Astrocyte (in vitro differentiated cells and primary cell): ENCODE results near the gene RAB40C. TPM values are rescaled to one million over a fixed set of nuclear protein-coding genes. Genes with fewer than 3 reads are reported as not detected.

Experiments used
- DNase-seq: peaks from one replicate; pipeline ENCODE4 v3.0.0-alpha.2; 2010; ENCODE audit warnings: low read depth
- FAIRE-seq: peaks from 2 replicates; lab custom pipeline; 2011; peaks lifted over from hg19 to GRCh38; lab: Jason Lieb, UNC
- H2AFZ ChIP-seq: 2 replicates; pipeline ENCODE4 v1.6.0; 2012; ENCODE audit warnings: low read depth, low read length, inconsistent platforms
- H3K27ac ChIP-seq: 2 replicates; pipeline ENCODE4 v1.5.1; 2011; ENCODE audit warnings: low read depth, low read length, inconsistent platforms
- H3K27me3 ChIP-seq: 2 replicates; pipeline ENCODE4 v1.6.0; 2011; ENCODE audit warnings: low read length, inconsistent platforms; ENCODE audit not compliant: insufficient read depth
- H3K36me3 ChIP-seq: 2 replicates; pipeline ENCODE4 v1.5.1; 2011; ENCODE audit warnings: low read length, inconsistent platforms; ENCODE audit not compliant: insufficient read depth
- H3K4me1 ChIP-seq: 2 replicates; pipeline ENCODE4 v1.5.1; 2011; ENCODE audit warnings: low read length, inconsistent platforms; ENCODE audit not compliant: insufficient read depth
- H3K4me2 ChIP-seq: 2 replicates; pipeline ENCODE4 v1.6.0; 2012; ENCODE audit warnings: low read length, inconsistent platforms
- H3K4me3 ChIP-seq: 2 replicates; pipeline ENCODE4 v1.5.1; 2011; ENCODE audit warnings: low read depth, mild to moderate bottlenecking, low read length, inconsistent platforms; ENCODE audit not compliant: insufficient read depth
- H3K79me2 ChIP-seq: 2 replicates; pipeline ENCODE4 v1.6.0; 2012; ENCODE audit warnings: mild to moderate bottlenecking, low read length, inconsistent platforms; ENCODE audit not compliant: insufficient read depth
- H3K9ac ChIP-seq: 2 replicates; pipeline ENCODE4 v1.6.0; 2012; ENCODE audit warnings: mild to moderate bottlenecking, low read length, inconsistent platforms
- H3K9me3 ChIP-seq: 2 replicates; pipeline ENCODE4 v1.5.1; 2012; ENCODE audit warnings: low read depth, mild to moderate bottlenecking, low read length, inconsistent platforms; ENCODE audit not compliant: insufficient read depth
- H4K20me1 ChIP-seq: 2 replicates; pipeline ENCODE4 v1.6.0; 2012; ENCODE audit warnings: low read length, inconsistent platforms; ENCODE audit not compliant: insufficient read depth
- H3K27ac Mint-ChIP-seq: one replicate; pipeline ENCODE4 v1.8.0; 2021; ENCODE audit warnings: mild to moderate bottlenecking, mixed read lengths; ENCODE audit not compliant: unreplicated experiment
- H3K27me3 Mint-ChIP-seq: one replicate; pipeline ENCODE4 v1.8.0; 2021; ENCODE audit warnings: low read depth, mixed read lengths; ENCODE audit not compliant: unreplicated experiment
- H3K36me3 Mint-ChIP-seq: one replicate; pipeline ENCODE4 v1.8.0; 2021; ENCODE audit warnings: low read depth, mixed read lengths; ENCODE audit not compliant: unreplicated experiment
- H3K4me1 Mint-ChIP-seq: one replicate; pipeline ENCODE4 v1.8.0; 2021; ENCODE audit warnings: low read depth, mixed read lengths; ENCODE audit not compliant: unreplicated experiment
- H3K4me3 Mint-ChIP-seq: one replicate; pipeline ENCODE4 v1.8.0; 2021; ENCODE audit warnings: mild to moderate bottlenecking, moderate library complexity, mixed read lengths; ENCODE audit not compliant: unreplicated experiment
- H3K9me3 Mint-ChIP-seq: one replicate; pipeline ENCODE4 v1.8.0; 2021; ENCODE audit warnings: mild to moderate bottlenecking, mixed read lengths; ENCODE audit not compliant: unreplicated experiment
- CTCF ChIP-seq: IDR thresholded peaks from 2 replicates; pipeline ENCODE4 v1.5.1; 2011; ENCODE audit warnings: low read depth, mild to moderate bottlenecking, inconsistent platforms, low read length, moderate library complexity; ENCODE audit not compliant: insufficient read depth
- EZH2 ChIP-seq: IDR thresholded peaks from 2 replicates; pipeline ENCODE4 v1.6.1; 2012; ENCODE audit warnings: mild to moderate bottlenecking, low read length, inconsistent platforms; ENCODE audit not compliant: insufficient read depth
- total RNA-seq: library from RNA; stranded (reverse); gene quantifications from 2 replicates; pipeline ENCODE4 v1.2.1, GENCODE V29; 2021

RAB40C gene
- total RNA-seq, 1 donor from 2014 or later, result 13.0 TPM

DNA sequence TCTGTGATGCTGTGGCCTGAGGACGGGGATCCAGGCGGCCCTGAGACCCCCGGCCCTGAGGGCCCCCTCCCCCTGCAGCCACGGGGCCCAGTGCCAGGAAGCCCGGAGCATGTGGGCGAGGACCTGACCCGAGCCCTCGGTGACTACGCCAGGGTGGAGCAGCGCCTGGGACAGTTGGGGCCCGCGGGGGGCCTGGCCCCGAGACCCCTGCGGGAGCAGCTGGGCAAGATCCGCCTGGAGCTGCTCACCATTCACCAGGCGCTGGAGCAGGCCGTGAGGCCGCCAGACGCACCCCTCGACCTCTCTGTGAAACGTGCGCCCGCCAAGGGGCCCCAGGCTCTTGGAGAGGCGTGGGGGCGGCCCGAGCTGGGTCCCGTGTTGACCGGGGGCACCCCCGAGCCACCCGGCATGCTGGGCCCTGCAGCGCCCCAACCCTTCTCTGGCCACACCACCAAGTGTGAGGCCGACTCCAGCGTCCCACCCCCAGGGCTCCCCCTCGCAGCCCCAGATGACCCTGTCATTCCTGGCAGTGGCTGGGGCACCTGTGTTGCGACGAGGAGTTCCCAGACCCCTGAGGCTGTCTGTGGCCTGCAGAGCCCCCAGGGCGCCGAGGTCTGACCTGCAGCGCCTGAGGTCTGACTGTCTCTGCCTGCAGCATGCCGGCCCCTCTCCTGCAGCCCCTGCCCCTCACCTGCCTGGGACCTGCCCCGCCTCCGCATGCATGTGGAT is 25.0 kb upstream of the RAB40C start:
- Histone ChIP-seq H3K4me2 (no peak overlapping the region), H4K20me1 (no peaks in the 10 kb centered on the region), H3K9me3 (no peaks in the 10 kb centered on the region), H3K4me1 (peaks cover 12% of the 10 kb centered on the region), H3K27me3 (peaks cover 12% of the 10 kb centered on the region), H3K27ac (no peak overlapping the region), H3K79me2 (peaks cover under 1% of the 10 kb centered on the region), H3K4me3 (no peak overlapping the region), H3K9ac (no peak overlapping the region), H3K36me3 (no peaks in the 10 kb centered on the region), H2AFZ (no peak overlapping the region)
- H3K4me1 Mint-ChIP-seq, result peaks cover 3% of the 10 kb centered on the region
- no peaks in the 10 kb centered on the region for H3K36me3 Mint-ChIP-seq
- TF ChIP-seq CTCF, result no peak
- no peak for TF ChIP-seq EZH2
- FAIRE-seq, result no peak
- H3K27ac Mint-ChIP-seq, result no peak overlapping the region
- peaks cover 7% of the 10 kb centered on the region for H3K27me3 Mint-ChIP-seq
- H3K4me3 Mint-ChIP-seq, result no peak overlapping the region
- no peak for DNase-seq
- no peaks in the 10 kb centered on the region for H3K9me3 Mint-ChIP-seq

- Histone ChIP-seq H3K27me3 (peaks cover 11% of the 10 kb centered on the region), H4K20me1 (peaks cover 1% of the 10 kb centered on the region), H3K4me2 (no peak overlapping the region), H3K4me3 (no peak overlapping the region), H3K9me3 (no peaks in the 10 kb centered on the region), H2AFZ (no peak overlapping the region), H3K36me3 (no peaks in the 10 kb centered on the region), H3K27ac (no peak overlapping the region), H3K79me2 (peaks cover 8% of the 10 kb centered on the region), H3K9ac (no peak overlapping the region), H3K4me1 (peaks cover 14% of the 10 kb centered on the region)
- no peaks in the 10 kb centered on the region for H3K9me3 Mint-ChIP-seq
- FAIRE-seq (no peak), DNase-seq (no peak)
- no peaks in the 10 kb centered on the region for H3K36me3 Mint-ChIP-seq
- H3K4me3 Mint-ChIP-seq, result no peak overlapping the region
- H3K27ac Mint-ChIP-seq, result no peak overlapping the region
- H3K4me1 Mint-ChIP-seq, result peaks cover 3% of the 10 kb centered on the region
- H3K27me3 Mint-ChIP-seq, result peaks cover 7% of the 10 kb centered on the region
- TF ChIP-seq EZH2 (no peak), CTCF (no peak)
These were observed 24.2 kb upstream of the RAB40C start for GRCh38 chr16:565419-566330.
